IMR-90 (cell line): Measurements from ENCODE around the gene DOCK1.

ENCODE experiments used
- BHLHE40 ChIP-seq: fragments of 150-350 bp; IDR thresholded peaks from 2 replicates; pipeline ENCODE4 v1.6.1; 2016; ENCODE audit warnings: mild to moderate bottlenecking, low read depth, low read length
- ELK1 ChIP-seq: fragments of 150-350 bp; IDR thresholded peaks from 2 replicates; pipeline ENCODE4 v1.6.1; 2016; ENCODE audit warnings: low read depth, mild to moderate bottlenecking, low read length, moderate library complexity, borderline replicate concordance
- POLR2A ChIP-seq: IDR thresholded peaks from 2 replicates; pipeline ENCODE4 v1.6.1; 2012; ENCODE audit warnings: mild to moderate bottlenecking, low read depth, low read length
- SMC3 ChIP-seq: fragments of 150-350 bp; IDR thresholded peaks from 2 replicates; pipeline ENCODE4 v1.6.1; 2016; ENCODE audit warnings: low read depth, mild to moderate bottlenecking, antibody characterized with exemption, low read length, moderate library complexity
- USF2 ChIP-seq: fragments of 150-350 bp; IDR thresholded peaks from 2 replicates; pipeline ENCODE4 v1.6.1; 2017; ENCODE audit warnings: mild to moderate bottlenecking, antibody characterized with exemption, low read length, low read depth

DNA sequence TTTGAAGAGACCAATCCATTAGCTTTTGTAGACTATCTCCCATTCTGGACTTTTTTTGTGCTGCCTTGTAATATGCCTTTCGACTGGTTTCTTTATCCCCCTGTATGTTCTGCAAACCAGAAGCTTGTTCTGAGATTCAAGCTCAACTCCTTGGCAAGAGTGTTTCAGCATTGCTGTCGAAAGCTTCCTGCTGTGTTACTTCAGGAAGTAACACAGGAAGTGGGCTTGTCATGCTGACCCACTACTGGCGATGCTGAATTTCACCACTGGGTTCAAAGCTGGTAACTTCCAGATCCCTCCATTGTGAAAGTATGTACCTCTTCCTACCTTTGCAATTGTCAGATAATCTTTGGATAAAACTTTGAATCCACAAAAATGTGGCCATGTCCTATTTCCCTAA lies 349.0 kb downstream of the DOCK1 start:
- TF ChIP-seq BHLHE40 (no peak), USF2 (no peak), ELK1 (no peak), POLR2A (no peak), SMC3 (no peak)
